HuH-7.5 (cell line): ENCODE data around the gene PAN2.
"Not testable (repeated sequence)": the region's sequence is repeated elsewhere in the genome, so short reads cannot be mapped to it uniquely, and the experiment has no call there.

Experiments
- DNase-seq: peaks from one replicate; pipeline ENCODE4 v3.0.0; 2011; ENCODE audit warnings: low spot score

The PAN2 gene

GRCh38 chr12:56307221-56307965 lies 26.4 kb downstream of the PAN2 start:
- DNase-seq: no peak

GRCh38 chr12:56304872-56305590 lies 28.8 kb downstream of the PAN2 start:
- no peak for DNase-seq

- DNase-seq: no peak
These were observed 29.5 kb downstream of the PAN2 start for GRCh38 chr12:56304276-56304675.

- DNase-seq: no peak
These were observed 32.9 kb downstream of the PAN2 start for GRCh38 chr12:56300644-56301464.

- DNase-seq: peak; percentile 89
These were observed 33.8 kb downstream of the PAN2 start, which contains the start of gene CS for GRCh38 chr12:56299853-56300643. Gene CS (minus strand): TSS chr12:56300330. CDS start chr12:56300201, 129 bp downstream.

- no peak for DNase-seq
These were observed 34.4 kb downstream of the PAN2 start for GRCh38 chr12:56299308-56299852.

GRCh38 chr12:56298828-56299227 lies 35.0 kb downstream of the PAN2 start:
- no peak for DNase-seq

- no peak for DNase-seq
These were observed 36.4 kb downstream of the PAN2 start for GRCh38 chr12:56297400-56297799.

- no peak for DNase-seq
These were observed 37.5 kb downstream of the PAN2 start for GRCh38 chr12:56296295-56296694.

GRCh38 chr12:56293795-56294194 lies 40.0 kb downstream of the PAN2 start:
- DNase-seq: no peak

- no peak for DNase-seq
These were observed 45.0 kb downstream of the PAN2 start for GRCh38 chr12:56288705-56289387.

GRCh38 chr12:56286044-56286830 lies 47.6 kb downstream of the PAN2 start:
- no peak for DNase-seq

GRCh38 chr12:56284263-56284662 lies 49.5 kb downstream of the PAN2 start:
- DNase-seq: not testable (repeated sequence)

GRCh38 chr12:56282579-56282978 lies 51.2 kb downstream of the PAN2 start:
- DNase-seq: no peak

GRCh38 chr12:56282030-56282429 lies 51.8 kb downstream of the PAN2 start:
- DNase-seq: no peak

- DNase-seq: no peak
These were observed 53.0 kb downstream of the PAN2 start for GRCh38 chr12:56280849-56281248.

GRCh38 chr12:56278905-56279304 lies 54.9 kb downstream of the PAN2 start:
- DNase-seq: no peak

- no peak for DNase-seq
These were observed 59.5 kb downstream of the PAN2 start for GRCh38 chr12:56274299-56274698.

- DNase-seq: not testable (repeated sequence)
These were observed 61.3 kb downstream of the PAN2 start for GRCh38 chr12:56272468-56272867.

GRCh38 chr12:56271031-56271430 lies 62.8 kb downstream of the PAN2 start:
- no peak for DNase-seq
